Mucosa of gallbladder (tissue), 1 donor: Measurements from ENCODE around the gene IGSF21. TPM values are rescaled to one million over a fixed set of nuclear protein-coding genes. Genes with fewer than 3 reads are reported as not detected.
"Not testable (repeated sequence)": the region's sequence is repeated elsewhere in the genome, so short reads cannot be mapped to it uniquely, and the experiment has no call there.

ENCODE experiments used
- DNase-seq: peaks from one replicate; pipeline ENCODE4 v3.0.0-alpha.2; 2020; ENCODE audit warnings: low spot score
- total RNA-seq: library from RNA; stranded (reverse); gene quantifications from one replicate; pipeline ENCODE4 v1.2.1, GENCODE V29; 2021
- donor health status: DM: no; HTN: no; CAD: no.

The IGSF21 gene
- total RNA-seq, 1 donor from 2014 or later = 7.0 TPM

DNA sequence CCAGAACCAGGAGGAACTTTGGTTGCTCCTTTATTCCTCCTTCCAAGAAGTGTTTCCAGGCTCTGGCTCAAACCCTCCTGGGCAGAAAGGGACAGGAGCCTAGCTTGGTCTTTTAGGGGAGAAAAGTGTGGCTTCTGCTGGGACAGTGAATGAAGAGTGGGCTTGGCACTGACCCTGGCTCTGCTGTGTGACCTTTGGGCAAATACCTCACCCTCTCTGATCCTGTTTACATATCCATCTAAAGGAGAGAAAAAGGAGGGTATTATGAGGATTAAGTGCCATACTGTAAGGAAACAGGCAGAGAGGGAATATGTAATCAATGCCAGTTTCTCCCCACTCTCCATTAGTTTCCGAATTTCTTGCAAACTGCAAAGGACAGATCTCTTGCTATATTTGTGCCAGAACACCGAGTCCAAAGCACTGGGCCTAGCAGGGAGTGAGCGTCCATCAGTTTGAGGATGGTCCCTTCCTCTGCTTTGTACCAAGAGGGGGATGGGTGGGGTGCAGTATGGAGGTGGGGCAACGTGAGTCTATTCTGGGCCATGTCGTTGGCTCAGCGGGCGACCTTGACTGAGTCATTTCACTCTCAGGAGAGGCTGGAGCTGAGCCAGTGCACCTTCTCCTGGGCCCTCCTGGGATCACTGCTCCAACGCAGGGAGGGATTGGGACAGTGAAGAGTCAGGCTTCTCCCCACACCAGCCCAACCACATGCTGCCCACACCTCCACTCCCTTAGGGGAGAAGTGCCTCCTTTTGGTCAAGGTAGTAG lies 38.4 kb downstream of the IGSF21 start:
- DNase-seq = no peak

DNA sequence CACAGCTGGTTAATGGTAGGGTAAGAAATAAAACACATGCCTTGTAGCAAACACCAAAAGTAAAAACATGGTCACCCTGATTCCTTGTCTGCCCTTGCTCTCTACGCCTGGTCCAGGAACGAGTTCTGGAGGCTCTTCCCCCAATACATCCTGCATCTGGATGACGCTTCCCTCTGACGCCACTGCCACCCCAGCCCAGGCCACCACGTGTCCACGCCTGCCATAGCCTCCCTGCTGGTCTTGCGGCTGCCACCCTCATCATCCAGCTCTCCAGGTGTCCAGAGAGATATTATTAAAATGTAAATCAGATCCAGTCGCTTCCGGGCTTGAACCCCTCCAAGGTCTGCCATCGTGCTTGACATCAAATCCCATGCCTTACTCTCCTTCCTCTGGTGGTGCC lies 39.3 kb downstream of the IGSF21 start:
- no peak for DNase-seq

DNA sequence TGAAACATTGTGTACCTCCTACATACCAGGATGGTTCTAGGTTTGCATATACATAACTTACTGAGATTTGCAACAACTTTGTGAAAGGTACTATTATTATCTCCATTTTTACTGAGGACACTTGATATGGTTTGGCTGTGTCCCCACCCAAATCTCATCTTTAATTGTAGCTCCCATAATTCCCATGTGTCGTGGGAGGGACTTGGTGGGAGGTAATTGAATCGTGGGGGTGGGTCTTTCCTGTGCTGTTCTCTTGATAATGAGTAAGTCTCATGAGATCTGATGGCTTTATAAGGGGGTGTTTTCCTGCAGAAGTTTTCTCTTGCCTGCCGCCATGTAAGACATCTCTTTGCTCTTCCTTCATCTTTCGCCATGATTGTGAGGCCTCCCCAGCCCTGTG lies 40.1 kb downstream of the IGSF21 start:
- no peak for DNase-seq

DNA sequence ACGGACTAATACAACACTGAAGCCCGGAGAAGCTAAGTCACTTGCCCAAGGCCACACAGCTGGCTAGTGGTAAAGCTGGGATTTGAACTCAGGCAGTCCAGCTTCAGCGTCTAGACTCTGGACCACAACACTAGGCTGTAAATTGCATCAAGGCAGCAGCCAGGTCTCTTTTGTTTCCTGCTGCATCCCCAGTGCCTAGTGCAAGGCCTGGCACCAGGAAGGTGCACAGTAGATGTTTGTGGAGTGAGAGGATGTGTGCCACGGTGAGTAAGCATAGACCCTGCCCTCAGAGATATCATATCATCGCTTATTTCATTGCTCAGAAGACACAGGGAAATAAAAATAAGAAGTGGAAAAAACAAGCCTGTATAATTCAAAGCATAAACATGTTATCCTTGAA lies 40.9 kb downstream of the IGSF21 start:
- DNase-seq = no peak

DNA sequence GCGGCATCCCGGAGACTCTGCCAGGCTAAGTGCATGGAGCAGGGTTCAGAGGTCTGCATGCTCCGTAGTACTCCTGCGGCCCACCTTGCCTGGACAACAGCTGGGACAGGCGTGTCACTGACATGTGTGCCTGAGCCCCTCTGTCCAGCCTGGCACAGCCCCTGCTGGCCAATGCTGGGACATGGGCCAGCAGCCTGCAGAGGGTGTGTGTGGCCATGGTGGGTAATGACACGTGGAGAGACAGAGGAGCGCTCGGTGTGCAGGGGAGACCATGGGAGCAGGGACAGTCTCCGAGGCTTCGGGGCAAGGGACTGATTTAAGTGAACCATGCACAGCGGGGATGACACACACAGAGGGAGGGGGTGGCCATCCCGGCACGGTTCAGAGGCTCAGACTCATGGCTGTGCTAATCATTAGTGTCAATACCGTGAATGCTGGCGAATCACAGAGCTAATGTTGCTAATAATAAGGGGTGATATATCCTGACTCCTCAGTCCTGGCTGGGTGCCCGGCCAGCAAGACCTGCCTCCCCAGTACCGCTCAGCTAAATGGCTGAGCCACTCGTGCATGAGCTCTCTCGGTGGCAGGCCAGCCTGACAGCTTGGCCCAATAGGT lies 41.5 kb downstream of the IGSF21 start:
- DNase-seq = no peak

DNA sequence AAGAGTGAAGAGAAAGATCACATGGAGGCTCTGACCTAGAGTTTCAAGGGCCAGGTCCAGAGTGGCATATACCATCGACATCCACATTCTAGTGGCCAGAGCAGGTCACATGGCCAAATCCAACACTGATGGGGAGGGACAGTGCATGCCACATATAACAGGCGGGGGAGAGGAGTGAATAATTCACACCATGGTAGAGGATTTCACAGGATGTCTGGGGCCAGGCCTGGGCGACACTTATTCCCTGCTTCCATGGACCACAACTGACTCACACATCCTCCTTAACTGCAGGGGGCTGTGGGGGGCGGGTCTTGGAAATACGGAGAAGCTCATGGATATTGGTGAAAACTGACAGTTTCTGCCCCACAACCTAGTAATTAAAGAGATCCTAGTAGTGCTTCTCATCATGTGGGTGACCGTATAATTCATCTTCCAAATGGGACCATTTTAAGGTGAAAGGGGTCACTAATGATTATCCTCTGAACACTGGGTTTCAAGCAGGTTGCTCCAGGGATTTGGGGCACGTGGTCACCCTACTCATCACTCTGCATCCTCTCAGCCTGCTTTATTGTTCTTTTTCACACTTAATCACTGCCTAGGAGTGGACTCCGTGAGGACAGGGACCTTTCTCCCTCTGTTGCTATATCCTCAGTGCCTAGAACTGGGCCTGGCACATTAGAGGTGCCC lies 44.0 kb downstream of the IGSF21 start:
- DNase-seq = no peak

DNA sequence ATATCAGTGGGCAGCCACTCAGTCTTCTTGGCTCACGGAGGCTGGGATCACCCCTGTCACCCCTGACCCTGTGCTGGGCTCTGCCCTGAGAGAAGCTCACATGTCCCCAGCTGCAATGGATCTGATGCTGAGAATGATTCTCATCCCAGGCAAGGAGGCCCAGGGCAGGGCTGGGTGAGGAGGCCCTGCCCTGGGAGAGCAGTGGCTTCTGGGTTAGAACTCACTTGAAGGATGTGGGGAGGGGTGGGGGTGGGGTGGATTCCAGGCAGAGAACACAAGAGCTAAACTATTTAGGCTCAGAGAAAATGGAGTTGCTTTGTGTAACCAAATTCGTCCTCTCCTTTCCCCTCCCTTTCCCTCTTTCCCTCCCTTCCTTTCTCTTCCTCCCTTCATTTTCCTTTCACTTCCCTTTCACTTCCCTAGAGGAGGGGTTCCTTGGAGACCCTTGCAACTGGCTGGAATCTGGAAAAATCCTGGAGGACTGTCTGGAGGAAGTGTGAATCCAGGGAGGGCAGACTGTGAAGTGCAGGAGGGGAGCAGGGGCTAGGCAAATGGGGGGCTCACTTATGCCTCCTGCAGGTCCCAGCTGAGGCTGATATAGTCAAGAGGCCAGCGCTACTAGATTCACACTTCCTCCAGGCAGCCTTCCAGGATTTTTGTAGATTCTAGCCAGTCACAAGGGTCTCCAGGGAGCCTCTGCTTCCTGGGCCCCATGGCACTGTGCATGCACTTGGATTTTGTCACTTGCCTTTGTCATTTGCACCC lies 47.0 kb downstream of the IGSF21 start:
- no peak for DNase-seq

DNA sequence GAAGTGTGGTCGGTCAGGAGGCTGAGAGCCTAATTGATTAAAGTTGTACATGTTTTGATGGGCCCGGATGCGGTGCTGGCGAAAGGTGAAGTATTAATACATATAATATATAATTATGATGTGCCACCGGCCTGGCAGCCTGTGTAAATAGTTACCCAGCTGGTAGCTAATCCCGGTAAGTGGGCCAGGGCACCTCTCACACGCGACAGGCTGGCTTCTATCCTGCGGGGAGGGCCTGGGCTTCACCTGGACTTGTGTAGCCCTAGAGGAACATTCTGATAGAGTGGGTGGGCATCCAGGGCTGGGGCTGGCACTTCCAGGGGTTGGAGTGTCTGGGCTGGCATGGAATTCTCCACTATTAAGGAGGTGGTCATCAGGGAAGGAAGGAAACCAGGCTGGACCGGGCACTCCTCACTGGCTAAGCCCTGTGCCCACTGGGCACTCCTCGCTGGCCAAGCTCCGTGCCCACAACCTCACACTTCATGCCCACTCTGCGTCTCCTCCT lies 48.3 kb downstream of the IGSF21 start:
- no peak for DNase-seq

DNA sequence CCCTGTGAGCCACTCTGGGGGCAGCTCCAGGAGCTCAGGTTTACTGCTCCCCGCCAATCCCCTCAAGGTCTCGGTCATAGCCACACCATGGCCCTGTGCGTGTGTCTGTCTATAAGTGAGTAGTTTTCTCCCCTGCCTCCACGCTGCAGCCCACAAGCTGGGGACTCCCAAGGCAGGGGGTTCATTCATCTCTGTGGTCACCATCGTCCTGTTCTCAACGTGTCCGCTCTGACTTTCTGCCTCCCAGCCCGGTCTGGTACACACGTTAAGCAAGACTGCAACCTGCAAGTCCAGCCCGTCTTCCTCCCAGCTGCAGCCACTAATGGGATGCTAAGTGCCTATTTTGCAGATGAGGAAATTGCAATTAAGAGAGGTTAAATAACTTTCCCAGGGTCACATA lies 49.8 kb downstream of the IGSF21 start:
- DNase-seq = no peak

DNA sequence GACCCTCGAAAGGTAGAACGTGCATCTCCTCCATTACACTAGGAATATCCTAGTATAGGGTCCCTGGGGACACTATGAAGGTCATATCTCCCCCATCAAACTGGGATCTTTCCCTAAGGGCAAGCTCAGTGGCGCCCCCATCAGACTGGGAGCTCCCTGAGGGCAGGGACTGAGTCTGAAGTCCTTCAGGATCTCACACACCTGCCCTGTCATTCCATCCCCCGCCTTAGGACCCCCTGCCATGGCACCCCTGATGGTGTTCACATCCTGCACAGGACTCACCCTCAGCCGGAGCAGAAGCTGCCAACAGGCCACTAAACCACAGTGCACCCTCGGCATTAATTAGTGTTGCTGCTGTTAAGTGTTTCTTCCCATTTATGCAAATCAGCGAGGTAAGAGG lies 50.4 kb downstream of the IGSF21 start:
- DNase-seq = no peak

DNA sequence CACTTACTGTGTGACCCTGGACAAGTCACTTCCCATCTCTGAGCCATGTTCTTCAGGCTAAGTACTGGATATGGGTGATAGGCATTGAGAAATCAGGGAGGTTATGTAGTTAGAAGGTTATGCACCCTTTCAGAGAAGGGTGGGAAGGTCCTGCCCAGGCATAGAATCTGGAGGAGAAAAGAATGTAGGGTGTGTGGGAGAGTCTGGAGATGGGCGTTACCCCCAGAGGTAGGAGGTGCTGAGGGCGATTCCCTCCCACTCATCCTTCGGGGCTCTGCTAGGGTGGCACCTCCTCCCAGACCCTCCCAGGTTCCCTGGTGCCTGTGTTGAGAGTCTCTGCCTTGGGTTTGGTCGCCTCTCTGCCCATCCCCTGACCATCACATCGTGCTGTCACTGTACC lies 51.1 kb downstream of the IGSF21 start:
- DNase-seq = no peak

DNA sequence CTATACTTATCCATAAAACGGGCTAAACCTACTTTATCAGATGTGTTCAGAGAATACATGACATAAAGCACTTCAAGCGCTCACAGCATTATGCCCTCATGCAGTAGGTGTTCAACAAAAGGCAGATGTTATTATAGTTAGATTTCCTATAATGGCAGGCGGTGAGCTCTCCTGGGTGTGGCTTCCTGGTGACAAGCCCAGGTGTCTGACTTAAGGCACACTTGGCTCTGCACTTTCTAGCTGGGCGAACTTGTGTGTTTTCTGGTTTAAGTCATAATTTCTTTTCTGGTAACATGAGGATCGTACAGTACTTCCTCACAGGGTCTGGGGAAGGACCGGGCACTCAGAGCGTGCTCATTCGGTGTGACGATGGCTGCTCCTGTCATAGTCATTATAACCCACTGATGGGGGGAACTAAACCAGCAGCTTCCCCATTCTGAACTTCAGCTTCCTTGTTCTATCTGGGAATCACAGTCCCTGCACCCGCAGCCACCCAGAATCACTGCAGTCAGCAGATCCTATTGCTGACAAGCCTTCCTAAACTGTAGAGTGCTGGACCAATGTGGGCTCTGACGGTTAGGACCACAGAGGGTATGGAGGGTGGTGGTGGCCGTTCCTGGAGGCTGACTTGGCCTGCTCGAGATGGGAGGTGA lies 52.8 kb downstream of the IGSF21 start:
- DNase-seq = peak; percentile 45

DNA sequence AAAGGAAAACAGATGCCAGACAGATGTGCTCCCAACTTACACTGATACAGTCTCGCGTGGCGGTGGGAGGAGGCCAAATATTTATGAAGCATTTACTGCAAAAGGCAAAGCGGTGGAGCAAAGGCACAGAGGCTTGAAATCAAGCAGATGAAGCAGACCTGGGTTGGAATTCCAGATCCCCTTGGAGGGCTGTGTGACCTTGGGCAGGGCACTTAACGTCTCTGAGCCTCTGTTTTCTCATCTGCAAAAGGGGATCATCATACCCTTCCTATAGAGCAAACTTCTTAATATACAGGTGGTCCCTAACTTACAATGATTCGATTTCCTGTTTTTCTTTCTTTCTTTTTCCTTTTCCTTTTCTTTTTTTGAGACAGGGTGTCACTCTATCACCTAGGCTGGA lies 54.1 kb downstream of the IGSF21 start:
- no peak for DNase-seq

DNA sequence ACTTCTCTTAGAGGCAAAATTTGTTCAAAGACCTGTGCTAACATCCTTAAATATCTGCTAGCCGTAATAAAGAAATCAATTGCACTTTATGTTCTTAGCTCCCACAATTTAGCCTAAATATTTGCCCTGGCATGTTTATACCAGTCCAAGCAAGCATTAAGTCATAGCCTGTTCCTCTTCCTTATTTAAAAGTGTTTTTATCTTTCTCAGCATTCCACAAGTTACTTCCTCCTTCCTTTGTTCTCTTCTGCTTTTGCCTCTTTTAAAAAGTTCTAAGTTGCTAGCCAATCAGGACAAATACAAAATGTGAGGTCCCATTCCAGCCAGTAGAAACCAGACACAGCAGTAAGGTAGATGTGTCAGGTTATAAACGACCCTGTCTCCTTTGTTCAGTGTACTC lies 58.0 kb downstream of the IGSF21 start:
- DNase-seq = not testable (repeated sequence)

DNA sequence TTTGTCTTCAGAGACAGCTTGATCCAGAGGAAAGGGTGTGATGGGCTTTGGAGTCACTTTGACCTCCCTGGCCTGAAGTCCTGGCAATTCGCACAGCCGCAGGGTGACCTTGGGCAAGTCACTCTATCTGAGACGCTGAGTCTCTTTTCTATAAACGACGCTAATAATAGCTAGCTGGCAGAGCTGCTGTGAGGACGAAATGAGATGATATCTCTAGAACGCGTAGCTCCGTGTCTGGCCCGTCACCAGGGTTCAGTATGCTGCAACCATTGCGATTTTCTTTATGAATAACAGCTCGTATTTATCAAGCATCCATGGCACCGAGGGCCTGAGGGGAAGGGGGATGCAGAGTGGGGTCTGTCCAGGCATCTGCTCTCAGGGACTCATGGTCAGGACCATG lies 58.7 kb downstream of the IGSF21 start:
- DNase-seq = no peak

DNA sequence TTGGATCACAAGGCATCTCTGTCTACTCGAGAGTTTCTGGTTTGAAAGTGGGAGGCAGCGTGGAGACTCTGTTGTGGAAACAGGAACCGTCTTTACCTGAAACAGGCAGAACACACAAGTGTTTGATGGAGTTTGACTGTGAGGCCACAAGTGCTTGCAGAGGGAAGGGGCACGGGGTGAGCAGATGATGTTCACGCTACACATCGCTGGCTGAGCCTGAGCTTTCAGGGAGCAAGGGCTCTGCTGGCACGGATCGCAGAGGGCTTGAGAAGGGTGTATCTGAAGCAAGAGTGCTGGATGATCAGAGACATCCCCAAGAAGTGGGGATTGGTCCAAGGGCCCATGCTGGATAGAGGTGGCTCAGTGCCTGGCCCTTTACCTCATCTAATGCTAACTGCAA lies 59.3 kb downstream of the IGSF21 start:
- DNase-seq = no peak

DNA sequence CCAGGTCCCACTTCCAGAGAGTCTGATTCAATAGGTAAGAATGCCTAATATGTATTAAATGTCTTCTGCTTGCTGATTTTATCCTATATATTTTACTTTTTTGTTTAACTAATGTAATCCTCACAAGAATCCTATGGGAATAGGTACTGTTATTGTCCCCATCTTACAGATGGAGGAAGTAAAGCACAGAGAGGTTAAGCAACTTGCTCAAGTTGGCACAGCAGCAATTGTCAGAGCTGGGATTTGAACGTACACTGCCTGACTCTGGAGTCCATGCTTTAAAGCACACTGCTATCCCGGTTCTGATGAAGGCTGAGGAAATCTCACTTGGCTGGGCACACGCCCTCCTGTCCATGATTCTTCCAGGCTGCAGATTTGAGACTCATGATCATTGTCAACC lies 62.8 kb downstream of the IGSF21 start:
- DNase-seq = no peak

DNA sequence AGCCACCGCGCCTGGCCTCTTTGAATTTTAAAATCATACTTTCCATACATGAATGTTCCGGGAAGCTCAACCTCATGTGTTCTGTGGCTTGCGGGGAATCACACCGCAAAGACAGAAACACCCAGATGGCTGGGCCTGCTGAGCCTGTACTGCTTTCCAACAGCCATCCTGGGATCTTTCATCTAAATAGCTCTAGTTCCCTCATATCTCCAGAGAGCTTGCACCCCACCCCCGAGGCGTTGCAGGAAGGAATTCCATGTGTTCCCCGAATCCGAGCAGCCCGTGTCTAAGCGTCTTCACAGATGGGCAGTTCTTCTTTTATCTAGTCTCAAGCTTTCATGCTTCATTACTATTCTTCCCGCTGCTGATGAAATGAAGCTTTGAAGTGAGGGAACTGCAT lies 66.4 kb downstream of the IGSF21 start:
- DNase-seq = no peak

DNA sequence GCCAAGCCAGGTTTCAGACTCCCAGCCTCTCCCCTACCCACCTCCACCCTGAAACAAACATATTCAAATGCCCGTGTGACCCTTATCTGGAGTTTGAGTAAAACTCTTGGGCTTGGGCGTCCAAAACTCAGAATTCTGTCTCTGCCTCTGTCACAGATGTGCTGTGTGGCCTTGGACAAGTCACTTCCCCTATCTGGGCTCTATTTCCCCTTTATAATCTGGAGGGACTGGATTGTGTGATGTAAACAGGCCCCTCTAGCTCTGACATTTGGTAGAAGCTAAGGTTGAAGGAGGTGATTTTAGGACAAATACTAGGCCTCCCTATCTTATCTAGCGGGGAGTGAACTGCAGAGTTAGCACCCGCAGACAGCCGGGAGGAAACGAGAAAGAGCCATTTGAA lies 67.5 kb downstream of the IGSF21 start:
- no peak for DNase-seq

DNA sequence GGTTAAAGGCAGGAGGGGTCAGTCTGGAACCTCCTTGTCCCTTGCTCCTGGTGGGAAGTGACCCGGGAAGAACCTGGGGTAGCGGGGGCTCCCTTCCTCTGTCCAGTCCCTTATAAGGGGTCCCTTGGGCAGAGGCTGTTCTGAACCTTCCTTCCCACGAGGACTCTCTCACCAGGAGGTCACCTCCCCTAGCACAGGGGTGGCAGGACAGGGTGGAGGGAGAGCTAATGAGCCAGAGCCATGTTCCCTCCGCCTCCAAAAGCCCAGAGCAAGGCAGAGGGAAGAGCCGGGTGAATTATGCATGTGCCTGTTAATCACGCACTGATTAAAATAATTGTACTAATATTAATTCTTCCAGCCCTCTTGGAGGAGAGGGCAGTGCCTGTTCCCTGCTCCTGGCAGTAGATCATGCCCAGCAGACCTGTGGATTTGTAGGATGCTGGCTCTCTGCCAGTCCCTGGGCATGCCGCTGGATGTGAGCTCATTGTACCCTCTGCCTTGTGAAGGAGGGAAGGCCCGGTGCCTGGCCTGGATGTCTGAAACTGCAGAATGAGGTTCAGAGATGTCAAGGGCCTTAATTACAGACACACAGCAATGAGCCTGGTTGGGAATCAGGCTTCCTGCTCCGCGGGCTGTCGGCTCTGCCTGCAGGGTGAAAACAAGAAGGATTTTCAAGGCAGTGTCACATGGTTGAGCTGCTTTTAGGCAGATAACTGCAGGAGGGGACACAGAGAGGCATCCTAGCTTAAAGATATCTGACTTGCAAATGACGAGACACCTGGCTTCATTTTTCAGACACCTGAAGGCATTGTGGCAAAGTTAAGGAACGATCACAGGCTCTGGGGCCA lies 68.2 kb downstream of the IGSF21 start:
- DNase-seq = no peak

DNA sequence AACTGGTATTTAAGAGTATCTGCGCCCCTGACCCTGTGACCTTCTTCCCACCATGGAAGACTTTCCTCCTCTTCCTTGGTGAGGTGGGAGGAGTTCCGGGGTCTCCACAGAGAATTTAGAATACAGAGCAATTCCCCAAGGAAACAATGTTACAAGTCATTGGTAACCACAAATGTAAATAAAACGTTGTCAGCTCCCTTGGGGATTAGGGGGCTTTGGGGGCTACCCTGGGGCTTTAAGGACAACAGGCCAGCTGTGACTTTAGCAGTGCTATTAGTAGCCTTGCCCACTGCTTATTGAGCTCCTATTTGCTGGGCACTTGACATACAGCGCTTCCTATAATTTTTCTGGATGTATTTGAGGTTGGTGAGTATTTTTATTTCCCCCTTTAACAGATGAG lies 69.0 kb downstream of the IGSF21 start:
- no peak for DNase-seq
